Epithelial cell of prostate (primary cell): ENCODE results near the gene GRK5.
"Not testable (repeated sequence)": the region's sequence is repeated elsewhere in the genome, so short reads cannot be mapped to it uniquely, and the experiment has no call there.

Experiments used
- DNase-seq: peaks from one replicate; pipeline ENCODE4 v3.0.0-alpha.2; 2011; ENCODE audit warnings: low read depth, low spot score
- H3K27ac ChIP-seq: fragments of 450-650 bp; 2 replicates; pipeline ENCODE4 v1.5.1; 2017; ENCODE audit warnings: mild to moderate bottlenecking

The GRK5 gene

DNA sequence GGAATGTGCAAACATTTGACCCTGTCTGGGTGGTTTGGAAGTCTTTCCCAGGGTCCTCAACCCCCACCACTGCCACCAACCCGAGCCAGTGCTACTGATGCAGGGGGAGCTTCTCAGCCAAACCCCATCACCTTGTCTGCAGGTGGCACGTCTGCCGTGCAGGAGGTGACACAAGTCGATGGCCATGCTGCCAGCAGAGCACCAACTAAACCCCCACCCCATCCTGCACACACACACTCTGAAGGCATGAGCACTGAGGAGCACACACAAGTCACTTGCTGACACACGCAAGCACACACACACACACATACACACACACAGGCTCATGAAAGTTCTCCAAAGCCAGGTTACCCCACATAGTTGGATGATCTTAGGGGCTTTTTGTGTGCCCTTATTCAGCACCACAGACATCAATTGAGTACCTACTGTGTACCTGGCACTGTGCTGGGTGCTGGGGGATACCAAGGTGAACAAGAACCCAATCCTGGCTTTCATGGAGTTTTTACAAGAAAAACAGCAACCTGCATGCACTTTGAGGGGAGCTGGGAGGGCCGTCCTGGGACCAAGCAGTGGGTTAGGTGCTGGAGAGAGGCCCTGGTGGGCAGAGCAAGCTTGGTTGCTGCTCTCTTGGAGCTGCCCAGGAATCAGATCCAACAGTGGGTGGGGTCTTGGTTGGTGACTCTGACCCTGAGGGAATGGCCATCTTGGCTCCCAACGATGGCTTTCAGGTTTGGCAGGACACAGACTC is 216.3 kb downstream of the GRK5 start:
- no peak overlapping the region for H3K27ac ChIP-seq
- no peak for DNase-seq

DNA sequence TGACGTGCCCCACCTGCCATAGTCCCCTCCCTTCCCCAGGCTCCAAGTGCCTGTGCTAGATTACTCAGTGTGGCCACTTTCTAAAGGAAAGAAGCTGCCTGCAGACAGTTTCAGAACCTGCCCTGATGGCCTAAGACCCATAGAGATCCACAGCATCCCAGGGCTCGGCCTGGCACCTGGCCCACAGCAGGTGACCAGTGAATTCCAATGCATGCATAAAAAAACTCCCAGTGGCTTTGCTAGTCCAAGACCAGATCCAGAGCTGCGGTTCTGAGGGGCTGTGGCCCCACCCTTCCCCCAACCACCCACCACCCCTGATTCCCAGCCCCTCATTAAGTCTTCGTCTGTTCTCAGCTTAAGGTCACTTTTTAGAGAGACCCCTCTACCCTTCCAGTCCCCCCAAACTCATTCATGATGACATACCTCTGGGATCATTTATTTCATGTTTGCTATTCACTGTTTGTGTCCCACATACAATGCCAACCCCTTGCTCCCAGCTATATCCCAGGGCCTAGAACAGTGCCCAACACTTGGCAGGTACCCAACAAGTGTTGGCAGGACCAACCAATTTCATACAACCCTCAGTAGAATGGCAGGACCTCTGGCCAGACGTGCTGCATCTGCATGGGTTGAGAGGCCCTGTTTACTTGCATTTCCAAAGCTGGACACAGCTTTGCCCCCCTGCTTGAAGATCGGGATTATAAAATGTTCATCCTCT is 217.0 kb downstream of the GRK5 start:
- DNase-seq: no peak
- H3K27ac ChIP-seq: no peak overlapping the region

- no peak for DNase-seq
- H3K27ac ChIP-seq: no peak overlapping the region
Observed at GRCh38 chr10:119425102-119425880, 217.9 kb downstream of the GRK5 start.

- no peak for DNase-seq
- H3K27ac ChIP-seq: no peak overlapping the region
Observed at GRCh38 chr10:119425881-119426170, 218.5 kb downstream of the GRK5 start.

GRCh38 chr10:119426699-119427098 is 219.3 kb downstream of the GRK5 start:
- no peak overlapping the region for H3K27ac ChIP-seq
- DNase-seq: no peak

GRCh38 chr10:119427263-119427864 is 220.0 kb downstream of the GRK5 start:
- no peak overlapping the region for H3K27ac ChIP-seq
- no peak for DNase-seq

DNA sequence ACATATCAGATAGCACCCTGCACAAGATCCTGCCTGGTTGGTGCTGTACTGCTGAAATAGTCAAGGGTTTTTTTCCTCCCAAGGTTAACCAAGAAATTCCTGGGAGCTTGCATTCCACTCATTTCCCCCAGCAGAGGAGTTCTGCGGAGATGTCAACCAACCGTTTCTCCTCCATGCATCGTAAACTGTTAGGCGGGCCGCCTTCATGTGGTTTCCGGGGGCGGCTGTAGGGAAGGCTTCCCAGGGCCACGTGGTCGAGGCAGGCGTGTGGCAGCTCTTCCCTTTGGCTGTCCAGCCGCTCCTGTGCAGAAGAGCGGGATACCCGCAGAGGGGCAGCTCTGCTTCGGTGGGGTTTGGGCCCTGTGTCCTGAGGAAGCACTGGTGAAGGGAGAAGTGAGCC is 221.4 kb downstream of the GRK5 start:
- no peak overlapping the region for H3K27ac ChIP-seq
- DNase-seq: no peak

DNA sequence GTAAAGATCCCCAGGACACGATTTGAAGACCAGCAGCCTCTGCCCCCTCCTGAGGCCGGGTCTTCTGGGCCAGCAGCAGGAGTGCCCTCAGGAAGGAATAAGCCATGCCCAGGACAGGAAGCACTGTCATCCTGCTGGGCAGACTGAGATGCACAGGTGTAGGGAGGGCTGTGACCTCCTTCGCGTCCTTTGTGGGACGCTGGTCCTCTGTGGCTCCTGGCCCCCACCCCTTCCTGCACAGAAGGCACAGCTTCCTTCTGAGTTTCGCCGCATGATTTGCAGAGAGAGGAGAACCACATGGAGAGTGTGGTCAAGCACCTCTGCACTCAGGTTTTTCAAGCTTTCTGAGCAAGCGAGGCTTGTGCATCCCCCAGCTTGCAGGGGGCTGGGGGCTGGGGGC is 222.4 kb downstream of the GRK5 start:
- no peak overlapping the region for H3K27ac ChIP-seq
- no peak for DNase-seq

GRCh38 chr10:119431034-119431772 is 223.8 kb downstream of the GRK5 start:
- no peak for DNase-seq
- no peak overlapping the region for H3K27ac ChIP-seq

GRCh38 chr10:119431773-119432135 is 224.4 kb downstream of the GRK5 start:
- no peak overlapping the region for H3K27ac ChIP-seq
- DNase-seq: no peak

DNA sequence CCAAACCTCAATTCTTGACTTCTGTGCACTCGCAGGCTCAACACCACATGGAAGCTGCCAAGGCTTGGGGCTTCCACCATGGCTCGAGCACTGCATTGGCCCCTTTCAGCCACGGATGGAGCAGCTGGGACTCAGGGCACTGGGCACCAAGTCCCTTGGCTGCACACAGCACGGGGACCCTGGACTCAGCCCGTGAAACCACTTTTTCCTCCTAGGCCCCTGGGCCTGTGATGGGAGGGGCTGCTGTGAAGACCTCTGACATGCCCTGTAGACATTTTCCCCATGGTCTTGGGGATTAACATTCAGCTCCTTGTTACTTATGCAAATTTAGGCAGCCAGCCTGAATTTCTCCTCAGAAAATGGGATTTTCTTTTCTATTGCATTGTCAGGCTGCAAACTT is 227.6 kb downstream of the GRK5 start:
- not testable (repeated sequence) for H3K27ac ChIP-seq, DNase-seq

GRCh38 chr10:119438717-119439116 is 231.3 kb downstream of the GRK5 start:
- DNase-seq: no peak
- H3K27ac ChIP-seq: no peak overlapping the region

DNA sequence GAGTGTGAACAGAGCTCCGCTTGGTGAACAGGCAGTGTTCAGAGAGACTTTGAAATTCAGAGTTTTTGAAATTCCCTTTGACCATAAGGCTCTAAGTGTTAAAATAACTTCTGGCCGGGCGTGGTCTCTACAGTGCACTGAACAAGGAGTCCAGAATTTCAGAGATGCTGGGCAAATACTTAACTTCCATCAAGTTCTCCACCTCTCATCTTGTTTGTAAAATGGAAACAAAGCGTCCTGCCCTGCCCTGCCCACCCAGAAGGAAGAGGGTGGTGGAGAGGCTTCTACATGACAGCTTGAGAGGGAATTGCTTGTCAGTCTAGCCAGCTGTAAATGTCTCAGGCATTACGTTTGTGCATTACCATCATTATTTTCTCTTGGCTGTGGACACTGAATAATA is 232.6 kb downstream of the GRK5 start:
- DNase-seq: no peak
- no peak overlapping the region for H3K27ac ChIP-seq

GRCh38 chr10:119441151-119441821 is 233.9 kb downstream of the GRK5 start:
- DNase-seq: no peak
- H3K27ac ChIP-seq: no peak overlapping the region

DNA sequence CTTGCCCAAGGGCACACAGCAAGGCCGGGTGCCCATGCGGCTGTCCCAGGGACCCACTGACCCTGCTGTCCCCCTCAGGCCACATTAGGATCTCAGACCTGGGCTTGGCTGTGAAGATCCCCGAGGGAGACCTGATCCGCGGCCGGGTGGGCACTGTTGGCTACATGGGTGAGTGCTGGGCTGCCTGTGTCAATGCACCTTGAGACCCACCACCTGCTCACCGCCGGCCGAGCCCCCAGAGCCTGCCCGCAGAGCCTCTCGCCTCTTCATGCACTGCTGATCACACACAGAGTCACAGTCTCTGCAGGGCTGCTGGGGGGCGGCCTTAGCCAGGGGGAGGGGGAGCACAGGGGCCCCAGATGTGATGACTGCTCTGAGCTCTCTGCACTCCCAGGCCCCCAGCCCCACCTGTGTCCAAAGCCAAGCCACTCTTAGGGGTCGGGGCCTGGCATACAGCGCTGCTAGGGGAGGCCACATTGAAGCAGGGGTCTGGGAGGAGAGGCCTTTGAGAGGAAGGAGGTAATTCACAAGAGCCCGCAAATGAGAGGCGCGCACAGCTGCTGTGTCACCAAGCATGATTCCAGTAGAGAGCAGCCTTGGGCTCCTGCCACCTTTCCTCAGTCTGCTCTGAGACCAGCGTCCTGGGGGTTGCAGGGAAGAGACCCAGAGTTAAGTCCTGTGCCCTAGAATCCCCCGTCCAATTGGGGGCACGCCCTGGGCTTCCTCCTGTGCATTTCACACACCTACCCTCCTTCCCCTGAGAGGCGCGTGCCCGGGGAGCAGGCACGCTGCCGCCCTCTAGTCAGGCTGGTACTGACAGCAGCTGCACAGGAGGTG is 234.8 kb downstream of the GRK5 start:
- DNase-seq: no peak
- H3K27ac ChIP-seq: no peak overlapping the region

DNA sequence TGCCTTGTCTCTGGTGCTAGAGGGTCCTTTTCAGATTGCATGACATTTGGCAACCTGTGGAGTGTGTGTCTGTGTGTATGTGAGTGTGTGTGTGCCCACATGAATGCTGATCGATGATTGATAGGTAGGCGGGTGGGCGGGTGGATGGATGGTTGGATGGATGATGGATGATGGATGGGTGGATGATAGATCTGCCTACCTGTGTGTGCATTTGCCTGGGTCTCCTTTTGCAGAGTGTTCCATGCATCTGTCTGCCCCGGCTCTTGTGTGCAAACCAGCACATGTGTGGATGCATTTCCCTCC is 235.3 kb downstream of the GRK5 start:
- H3K27ac ChIP-seq: no peak overlapping the region
- DNase-seq: no peak

DNA sequence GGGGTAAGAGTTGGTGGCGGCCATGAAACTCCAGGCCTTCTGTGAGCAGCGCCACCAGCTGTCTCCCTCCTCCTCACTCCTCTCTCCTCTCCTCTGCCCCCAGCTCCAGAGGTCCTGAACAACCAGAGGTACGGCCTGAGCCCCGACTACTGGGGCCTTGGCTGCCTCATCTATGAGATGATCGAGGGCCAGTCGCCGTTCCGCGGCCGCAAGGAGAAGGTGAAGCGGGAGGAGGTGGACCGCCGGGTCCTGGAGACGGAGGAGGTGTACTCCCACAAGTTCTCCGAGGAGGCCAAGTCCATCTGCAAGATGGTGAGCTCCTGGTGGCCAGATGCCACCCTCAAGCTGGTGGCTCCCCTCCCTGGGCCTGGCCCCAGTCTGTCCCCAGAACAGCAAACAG is 236.1 kb downstream of the GRK5 start:
- no peak overlapping the region for H3K27ac ChIP-seq
- DNase-seq: no peak

GRCh38 chr10:119443970-119444660 is 236.7 kb downstream of the GRK5 start:
- no peak overlapping the region for H3K27ac ChIP-seq
- DNase-seq: no peak

GRCh38 chr10:119444866-119445265 is 237.5 kb downstream of the GRK5 start:
- DNase-seq: no peak
- H3K27ac ChIP-seq: no peak overlapping the region
